Activated CD8-positive, alpha-beta T cell treated with anti-CD3 and anti-CD28 coated beads for 36 hours (primary cell): Measurements from ENCODE around the gene SLC26A4. TPM values are rescaled to one million over a fixed set of nuclear protein-coding genes. Genes with fewer than 3 reads are reported as not detected.
A peak's percentile ranks its signal among the peaks of the same experiment; 100 is the strongest.

ENCODE experiments used
- ATAC-seq: fragments of 200-7000 bp; cut with Tn5 transposase; one replicate; pipeline ENCODE4 v1.10.0; 2021; ENCODE audit warnings: mild to moderate bottlenecking, moderate library complexity
- CTCF ChIA-PET: fragments of 350-600 bp; sonication (Branson Sonifier 250); formaldehyde crosslinking; loops from one replicate; lab custom pipeline; 2021; ENCODE audit warnings: antibody characterized with exemption; lab: Charles Lee
- POLR2A ChIA-PET: fragments of 350-600 bp; sonication (Branson Sonifier 250); formaldehyde crosslinking; loops from one replicate; lab custom pipeline; 2021; ENCODE audit warnings: antibody characterized with exemption; lab: Charles Lee
- DNase-seq: peaks from one replicate; pipeline ENCODE4 v3.0.0-alpha.2; 2020
- H3K27ac Mint-ChIP-seq: one replicate; pipeline ENCODE4 v1.8.0; 2021; ENCODE audit warnings: mild to moderate bottlenecking, mixed read lengths
- H3K27me3 Mint-ChIP-seq: one replicate; pipeline ENCODE4 v1.8.0; 2021; ENCODE audit warnings: mixed read lengths
- H3K36me3 Mint-ChIP-seq: one replicate; pipeline ENCODE4 v1.8.0; 2021; ENCODE audit warnings: low read depth, mixed read lengths
- H3K4me1 Mint-ChIP-seq: one replicate; pipeline ENCODE4 v1.8.0; 2021; ENCODE audit warnings: low read depth, mixed read lengths
- H3K4me3 Mint-ChIP-seq: one replicate; pipeline ENCODE4 v1.8.0; 2021; ENCODE audit warnings: mild to moderate bottlenecking, moderate library complexity, mixed read lengths
- H3K9me3 Mint-ChIP-seq: one replicate; pipeline ENCODE4 v1.8.0; 2021; ENCODE audit warnings: mixed read lengths
- intact Hi-C: fragments of 100-400 bp; cut with micrococcal nuclease; formaldehyde crosslinking; loops from one replicate; pipeline ENCODE4 v1.10.0; 2022
- total RNA-seq, 2 experiments: library from RNA; stranded (reverse); gene quantifications; one replicate each; pipeline ENCODE4 v1.2.3, GENCODE V29; 2021
- TF ChIP-seq, protein P1 (sequence below): fragments of 200-600 bp; IDR thresholded peaks from one replicate; pipeline ENCODE4 v1.8.0; 2022; ENCODE audit warnings: antibody characterized with exemption, mild to moderate bottlenecking

The SLC26A4 gene
- total RNA-seq, 2 experiments from 2014 or later, result 1.0 to 2.0 TPM

DNA sequence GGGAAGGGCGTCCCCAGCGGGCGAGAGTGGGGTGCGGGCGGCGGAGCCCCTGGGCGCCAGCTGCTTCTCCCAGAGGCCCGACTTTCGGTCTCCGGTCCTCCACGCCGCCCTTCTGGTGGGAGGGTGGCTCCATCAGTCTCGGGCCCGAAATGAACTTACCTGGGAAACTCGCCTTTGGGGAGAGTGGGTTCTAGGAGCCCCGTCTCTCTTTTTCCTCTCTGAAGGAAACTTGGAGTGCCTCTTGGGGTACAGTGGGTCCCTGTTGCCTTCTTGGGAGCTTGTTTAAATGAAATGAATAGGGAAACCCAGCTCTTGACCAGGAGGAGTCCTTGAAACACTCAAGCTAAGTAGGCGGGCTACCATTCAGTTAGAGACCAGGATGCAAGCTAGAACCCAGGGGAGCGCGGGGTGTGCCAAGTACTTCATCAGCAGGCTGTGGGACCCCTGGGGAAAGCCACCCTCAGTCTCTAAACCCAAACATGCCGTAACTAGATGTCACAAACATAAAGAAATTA, 1.3 kb downstream of the SLC26A4 start:
- peaks cover 39% of the 10 kb centered on the region for H3K27me3 Mint-ChIP-seq
- ATAC-seq, result no peak
- no peaks in the 10 kb centered on the region for H3K36me3 Mint-ChIP-seq
- H3K9me3 Mint-ChIP-seq, result no peaks in the 10 kb centered on the region
- TF ChIP-seq, protein P1, sequence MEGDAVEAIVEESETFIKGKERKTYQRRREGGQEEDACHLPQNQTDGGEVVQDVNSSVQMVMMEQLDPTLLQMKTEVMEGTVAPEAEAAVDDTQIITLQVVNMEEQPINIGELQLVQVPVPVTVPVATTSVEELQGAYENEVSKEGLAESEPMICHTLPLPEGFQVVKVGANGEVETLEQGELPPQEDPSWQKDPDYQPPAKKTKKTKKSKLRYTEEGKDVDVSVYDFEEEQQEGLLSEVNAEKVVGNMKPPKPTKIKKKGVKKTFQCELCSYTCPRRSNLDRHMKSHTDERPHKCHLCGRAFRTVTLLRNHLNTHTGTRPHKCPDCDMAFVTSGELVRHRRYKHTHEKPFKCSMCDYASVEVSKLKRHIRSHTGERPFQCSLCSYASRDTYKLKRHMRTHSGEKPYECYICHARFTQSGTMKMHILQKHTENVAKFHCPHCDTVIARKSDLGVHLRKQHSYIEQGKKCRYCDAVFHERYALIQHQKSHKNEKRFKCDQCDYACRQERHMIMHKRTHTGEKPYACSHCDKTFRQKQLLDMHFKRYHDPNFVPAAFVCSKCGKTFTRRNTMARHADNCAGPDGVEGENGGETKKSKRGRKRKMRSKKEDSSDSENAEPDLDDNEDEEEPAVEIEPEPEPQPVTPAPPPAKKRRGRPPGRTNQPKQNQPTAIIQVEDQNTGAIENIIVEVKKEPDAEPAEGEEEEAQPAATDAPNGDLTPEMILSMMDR, result peak; percentile 23
- POLR2A ChIA-PET, result no interaction called here
- no peak overlapping the region for H3K27ac Mint-ChIP-seq
- intact Hi-C loops, result loop anchor here (2.0 kb wide), 1 partner anchor 67 kb away; no protein-coding TSS in a partner anchor
- H3K4me3 Mint-ChIP-seq, result peak overlapping the region; percentile 74
- peaks cover 30% of the 10 kb centered on the region for H3K4me1 Mint-ChIP-seq
- CTCF ChIA-PET, result interaction anchor here (0.9 to 1.5 kb wide), 8 partner anchors 18 to 437 kb away, joined by 3 to 4 read pairs (median 3); no protein-coding TSS in a partner anchor
- DNase-seq, result no peak

DNA sequence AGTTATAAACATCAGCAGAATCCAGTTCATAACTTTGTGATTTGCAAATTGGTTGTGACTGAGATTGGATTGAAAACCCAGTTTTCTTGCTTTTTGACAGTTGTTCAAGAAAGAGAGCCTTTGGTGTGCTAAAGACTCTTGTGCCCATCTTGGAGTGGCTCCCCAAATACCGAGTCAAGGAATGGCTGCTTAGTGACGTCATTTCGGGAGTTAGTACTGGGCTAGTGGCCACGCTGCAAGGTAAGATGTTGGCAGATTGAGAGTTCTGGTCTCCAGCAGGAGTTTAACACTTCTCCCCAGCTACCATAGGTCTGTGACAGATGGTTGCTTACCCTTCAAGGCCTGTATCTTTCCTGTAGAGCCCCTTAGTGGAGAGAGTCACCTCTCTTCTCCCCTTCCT, 2.6 kb downstream of the SLC26A4 start:
- ChIA-PET CTCF (no interaction called here), POLR2A (no interaction called here)
- DNase-seq, result no peak
- Mint-ChIP-seq H3K27ac (no peak overlapping the region), H3K36me3 (no peaks in the 10 kb centered on the region), H3K27me3 (peaks cover 36% of the 10 kb centered on the region), H3K4me3 (no peak overlapping the region), H3K9me3 (no peaks in the 10 kb centered on the region), H3K4me1 (peaks cover 30% of the 10 kb centered on the region)
- intact Hi-C loops, result loop anchor here (2.0 kb wide), 1 partner anchor 68 kb away; no protein-coding TSS in a partner anchor
- no peak for ATAC-seq
- TF ChIP-seq, protein P1, result no peak

DNA sequence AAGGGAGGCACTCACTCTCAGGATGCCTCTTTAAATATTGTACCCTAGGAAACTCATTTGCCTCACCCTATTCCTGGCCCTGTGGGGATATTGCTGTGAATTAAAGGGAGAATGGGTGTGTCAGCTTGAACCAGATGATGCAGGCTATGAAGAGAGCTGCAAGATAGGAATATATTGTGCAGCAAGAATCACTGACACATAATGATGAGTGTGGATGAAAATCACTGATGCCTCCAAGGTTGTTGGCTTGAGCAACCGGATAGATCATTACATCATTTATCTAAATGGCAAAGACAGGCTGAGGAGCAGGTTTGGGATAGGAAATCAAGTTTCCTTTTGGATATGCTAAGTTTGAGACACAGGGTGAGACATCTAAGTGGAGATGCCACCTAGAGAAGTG, 6.2 kb downstream of the SLC26A4 start:
- DNase-seq (no peak), ATAC-seq (no peak)
- Mint-ChIP-seq H3K4me1 (peaks cover 6% of the 10 kb centered on the region), H3K4me3 (no peak overlapping the region), H3K36me3 (no peaks in the 10 kb centered on the region), H3K27ac (no peak overlapping the region), H3K27me3 (peaks cover 31% of the 10 kb centered on the region), H3K9me3 (no peaks in the 10 kb centered on the region)
- intact Hi-C loops, result no loop called here
- CTCF ChIA-PET, result no interaction called here
- TF ChIP-seq, protein P1, result no peak
- POLR2A ChIA-PET, result no interaction called here

DNA sequence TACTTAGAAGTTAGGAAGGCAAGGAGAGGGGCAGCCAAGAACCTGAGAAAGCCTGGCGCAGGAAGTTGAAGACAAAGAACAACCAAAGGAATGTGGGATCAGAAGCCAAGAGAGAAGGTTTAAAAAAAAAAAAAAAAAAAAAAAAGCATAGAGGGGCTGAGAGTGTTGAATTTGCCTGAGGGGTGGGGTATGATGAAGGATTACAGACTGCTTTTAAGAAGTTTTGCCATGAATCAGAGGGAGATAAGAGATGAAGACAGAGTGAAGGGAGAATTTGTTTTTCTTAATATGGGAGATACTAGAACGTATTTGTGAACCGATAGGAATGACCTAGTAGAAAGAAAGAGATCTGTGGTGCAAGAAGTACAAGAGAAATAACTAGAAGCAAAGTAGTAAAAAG, 6.7 kb downstream of the SLC26A4 start:
- TF ChIP-seq, protein P1, result no peak
- H3K27me3 Mint-ChIP-seq, result peaks cover 26% of the 10 kb centered on the region
- H3K27ac Mint-ChIP-seq, result no peak overlapping the region
- DNase-seq, result no peak
- no peaks in the 10 kb centered on the region for H3K36me3 Mint-ChIP-seq
- ChIA-PET POLR2A (no interaction called here), CTCF (no interaction called here)
- intact Hi-C loops, result no loop called here
- no peaks in the 10 kb centered on the region for H3K9me3 Mint-ChIP-seq
- no peak overlapping the region for H3K4me3 Mint-ChIP-seq
- peaks cover 5% of the 10 kb centered on the region for H3K4me1 Mint-ChIP-seq
- ATAC-seq, result no peak

DNA sequence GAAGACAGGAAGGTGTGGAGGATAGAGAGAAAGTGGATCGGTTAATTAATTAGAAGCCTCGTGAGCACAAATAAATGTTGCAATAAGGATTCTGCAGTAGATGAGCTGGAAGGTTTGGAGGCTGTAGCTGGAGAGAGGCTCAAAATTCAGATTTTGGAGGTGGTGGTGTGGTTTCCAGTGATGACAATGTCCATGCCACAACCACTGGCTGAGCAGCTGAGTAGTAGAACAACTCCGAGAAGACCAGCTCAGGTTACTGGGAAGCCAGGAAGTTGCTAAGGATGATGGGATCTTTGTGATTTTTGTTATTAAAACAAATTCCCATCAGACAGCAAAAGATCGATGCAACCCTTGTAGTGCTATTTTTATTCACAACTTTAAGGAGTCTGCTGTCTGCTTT, 7.7 kb downstream of the SLC26A4 start:
- Mint-ChIP-seq H3K9me3 (no peaks in the 10 kb centered on the region), H3K36me3 (no peaks in the 10 kb centered on the region), H3K4me3 (no peak overlapping the region), H3K27ac (no peak overlapping the region), H3K4me1 (peaks cover 4% of the 10 kb centered on the region), H3K27me3 (peaks cover 24% of the 10 kb centered on the region)
- POLR2A ChIA-PET, result no interaction called here
- CTCF ChIA-PET, result no interaction called here
- ATAC-seq (no peak), DNase-seq (no peak)
- TF ChIP-seq, protein P1, result no peak
- intact Hi-C loops, result no loop called here
